Muscle of back (tissue), 13 donors: ENCODE data around the gene NIN. TPM values are rescaled to one million over a fixed set of nuclear protein-coding genes. Genes with fewer than 3 reads are reported as not detected.

Experiments used
- DNase-seq, 3 donors: peaks; one replicate each; pipeline versions ENCODE4 v3.0.0 to v3.0.0-alpha.2; 2013
- long read RNA-seq, 9 donors: transcript quantifications; one replicate each; lab custom pipeline, GENCODE V29; 2026
- polyA plus RNA-seq, 10 donors: library from polyadenylated mRNA; unstranded; fragments of 120-200 nt; gene quantifications; one replicate each; pipeline ENCODE4 v1.2.1, GENCODE V29; 2013; ENCODE audit not compliant: insufficient read length in 10 of 10

NIN gene, protein sequence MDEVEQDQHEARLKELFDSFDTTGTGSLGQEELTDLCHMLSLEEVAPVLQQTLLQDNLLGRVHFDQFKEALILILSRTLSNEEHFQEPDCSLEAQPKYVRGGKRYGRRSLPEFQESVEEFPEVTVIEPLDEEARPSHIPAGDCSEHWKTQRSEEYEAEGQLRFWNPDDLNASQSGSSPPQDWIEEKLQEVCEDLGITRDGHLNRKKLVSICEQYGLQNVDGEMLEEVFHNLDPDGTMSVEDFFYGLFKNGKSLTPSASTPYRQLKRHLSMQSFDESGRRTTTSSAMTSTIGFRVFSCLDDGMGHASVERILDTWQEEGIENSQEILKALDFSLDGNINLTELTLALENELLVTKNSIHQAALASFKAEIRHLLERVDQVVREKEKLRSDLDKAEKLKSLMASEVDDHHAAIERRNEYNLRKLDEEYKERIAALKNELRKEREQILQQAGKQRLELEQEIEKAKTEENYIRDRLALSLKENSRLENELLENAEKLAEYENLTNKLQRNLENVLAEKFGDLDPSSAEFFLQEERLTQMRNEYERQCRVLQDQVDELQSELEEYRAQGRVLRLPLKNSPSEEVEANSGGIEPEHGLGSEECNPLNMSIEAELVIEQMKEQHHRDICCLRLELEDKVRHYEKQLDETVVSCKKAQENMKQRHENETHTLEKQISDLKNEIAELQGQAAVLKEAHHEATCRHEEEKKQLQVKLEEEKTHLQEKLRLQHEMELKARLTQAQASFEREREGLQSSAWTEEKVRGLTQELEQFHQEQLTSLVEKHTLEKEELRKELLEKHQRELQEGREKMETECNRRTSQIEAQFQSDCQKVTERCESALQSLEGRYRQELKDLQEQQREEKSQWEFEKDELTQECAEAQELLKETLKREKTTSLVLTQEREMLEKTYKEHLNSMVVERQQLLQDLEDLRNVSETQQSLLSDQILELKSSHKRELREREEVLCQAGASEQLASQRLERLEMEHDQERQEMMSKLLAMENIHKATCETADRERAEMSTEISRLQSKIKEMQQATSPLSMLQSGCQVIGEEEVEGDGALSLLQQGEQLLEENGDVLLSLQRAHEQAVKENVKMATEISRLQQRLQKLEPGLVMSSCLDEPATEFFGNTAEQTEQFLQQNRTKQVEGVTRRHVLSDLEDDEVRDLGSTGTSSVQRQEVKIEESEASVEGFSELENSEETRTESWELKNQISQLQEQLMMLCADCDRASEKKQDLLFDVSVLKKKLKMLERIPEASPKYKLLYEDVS (N-terminal part only)
- polyA plus RNA-seq, result 10 to 100 TPM; 29.9 to 50.4 (median 38.7) TPM
- long read RNA-seq, donor 1, partial matches to known transcripts, result 0 of 1 reads
- long read RNA-seq, donor 1, other reads (novel, unspliced or antisense), result 0 of 1 reads
- long read RNA-seq, donor 2, partial matches to known transcripts, result 0 of 1 reads
- long read RNA-seq, donor 2, other reads (novel, unspliced or antisense), result 0 of 1 reads
- long read RNA-seq, donor 3, result 0 reads
- long read RNA-seq, donor 4, partial matches to known transcripts, result 0 of 1 reads
- long read RNA-seq, donor 4, other reads (novel, unspliced or antisense), result 0 of 1 reads
- long read RNA-seq, donor 5, result 0 reads
- long read RNA-seq, donor 6, partial matches to known transcripts, result 11 of 11 reads
- long read RNA-seq, donor 6, other reads (novel, unspliced or antisense), result 0 of 11 reads
- long read RNA-seq, donor 7, partial matches to known transcripts, result 0 of 1 reads
- long read RNA-seq, donor 7, other reads (novel, unspliced or antisense), result 0 of 1 reads
- long read RNA-seq, donor 8, partial matches to known transcripts, result 0 of 1 reads
- long read RNA-seq, donor 8, other reads (novel, unspliced or antisense), result 0 of 1 reads
- long read RNA-seq, donor 9, result 0 reads

DNA sequence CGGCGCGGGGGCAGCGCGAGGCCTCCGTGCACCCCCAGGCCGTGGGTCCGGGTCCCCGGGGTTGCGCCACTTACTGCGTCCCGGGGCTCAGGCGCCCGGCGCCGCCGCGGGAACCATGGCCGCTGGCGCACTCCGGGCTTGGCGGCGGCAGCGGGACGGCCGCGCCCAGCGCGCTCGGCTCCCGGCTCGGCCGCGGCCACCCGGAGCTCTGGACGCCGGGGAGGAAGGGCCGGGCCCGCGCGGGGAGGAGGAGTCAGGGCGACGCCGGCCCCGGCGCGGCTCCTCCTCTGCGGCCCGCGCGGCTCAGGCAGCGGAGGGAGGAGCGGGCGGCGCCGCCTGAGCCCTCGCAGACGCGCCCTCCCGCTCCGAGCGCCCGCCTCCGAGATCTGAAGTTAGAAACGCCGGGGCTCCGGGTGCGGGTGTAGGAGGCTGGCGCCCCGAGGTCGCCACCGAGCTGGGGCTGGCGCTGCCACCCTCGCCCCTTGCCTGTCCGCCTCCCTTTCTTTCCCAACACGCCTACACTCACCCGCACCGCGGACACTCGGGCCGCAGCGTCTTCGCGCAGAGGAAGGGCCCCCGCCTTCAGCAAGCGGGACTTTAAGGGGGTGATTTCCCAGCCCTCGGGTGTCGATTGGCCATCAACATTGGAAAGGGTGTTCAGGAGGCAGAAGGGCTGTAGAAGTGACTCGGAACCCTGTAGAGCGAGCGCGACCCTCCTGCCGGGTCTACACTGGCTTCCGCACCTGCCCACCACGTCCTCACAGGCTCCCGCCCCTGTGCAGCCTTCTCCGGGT, at the start of gene NIN:
Gene NIN (minus strand): TSS at position 231 of the 794 bp plus-strand sequence. CDS start 9,106 bp downstream, outside the sequence.
- peak; percentile 83 to 93 (median 88) for DNase-seq

DNA sequence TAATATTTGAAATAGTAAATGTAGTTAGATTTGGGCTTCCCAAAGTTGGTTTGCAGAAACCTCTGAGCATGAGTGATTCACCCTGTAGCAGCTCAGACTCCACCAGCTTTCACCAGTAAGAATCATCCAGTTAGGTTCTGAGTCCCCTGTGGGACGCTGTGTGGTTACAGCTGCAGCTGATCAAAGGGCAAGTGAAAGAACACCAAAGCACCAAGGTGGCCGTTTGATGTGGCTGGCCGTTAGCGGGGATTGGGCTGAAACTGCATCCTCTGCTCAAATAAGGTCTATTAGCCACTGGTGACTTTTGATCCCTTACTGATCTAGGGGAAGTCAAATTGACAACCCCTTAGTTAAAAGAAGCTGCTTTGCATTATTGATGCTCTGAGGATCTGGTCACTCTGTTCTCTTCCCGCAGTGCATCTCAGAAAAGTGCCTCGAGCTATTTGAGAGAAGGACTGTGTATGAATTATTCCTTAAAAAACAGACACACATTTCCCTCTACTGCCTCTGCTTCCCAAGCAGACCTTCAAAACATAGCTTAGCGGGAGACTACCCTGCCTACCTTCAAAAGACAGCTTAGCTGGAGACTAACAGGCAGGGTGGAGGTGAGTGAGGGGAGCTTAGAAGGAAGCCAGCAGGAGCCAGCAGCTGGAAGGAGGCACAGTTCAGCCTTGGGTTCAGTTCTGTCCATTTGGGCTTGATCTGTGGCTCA, 44.6 kb upstream of the NIN start:
- DNase-seq, result no peak

DNA sequence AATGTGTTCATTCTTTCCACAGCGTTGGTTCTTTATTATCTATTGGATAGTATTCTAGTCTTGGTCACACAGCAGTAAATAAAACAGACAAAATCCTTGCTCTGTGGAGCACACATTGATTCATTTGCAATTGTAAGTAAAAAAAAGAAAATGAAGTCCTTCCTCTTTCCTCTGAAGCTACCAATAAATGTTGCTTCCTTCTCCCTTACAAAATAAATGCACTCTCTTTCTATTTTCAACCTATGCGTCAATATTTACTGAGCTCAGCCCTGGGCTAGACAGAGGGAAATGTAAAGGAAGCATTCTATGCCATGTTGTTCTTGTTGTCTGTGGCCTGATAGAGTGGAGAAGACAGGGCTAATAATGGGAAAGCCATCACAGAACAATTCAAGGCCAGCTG, 43.8 kb upstream of the NIN start:
- no peak for DNase-seq

DNA sequence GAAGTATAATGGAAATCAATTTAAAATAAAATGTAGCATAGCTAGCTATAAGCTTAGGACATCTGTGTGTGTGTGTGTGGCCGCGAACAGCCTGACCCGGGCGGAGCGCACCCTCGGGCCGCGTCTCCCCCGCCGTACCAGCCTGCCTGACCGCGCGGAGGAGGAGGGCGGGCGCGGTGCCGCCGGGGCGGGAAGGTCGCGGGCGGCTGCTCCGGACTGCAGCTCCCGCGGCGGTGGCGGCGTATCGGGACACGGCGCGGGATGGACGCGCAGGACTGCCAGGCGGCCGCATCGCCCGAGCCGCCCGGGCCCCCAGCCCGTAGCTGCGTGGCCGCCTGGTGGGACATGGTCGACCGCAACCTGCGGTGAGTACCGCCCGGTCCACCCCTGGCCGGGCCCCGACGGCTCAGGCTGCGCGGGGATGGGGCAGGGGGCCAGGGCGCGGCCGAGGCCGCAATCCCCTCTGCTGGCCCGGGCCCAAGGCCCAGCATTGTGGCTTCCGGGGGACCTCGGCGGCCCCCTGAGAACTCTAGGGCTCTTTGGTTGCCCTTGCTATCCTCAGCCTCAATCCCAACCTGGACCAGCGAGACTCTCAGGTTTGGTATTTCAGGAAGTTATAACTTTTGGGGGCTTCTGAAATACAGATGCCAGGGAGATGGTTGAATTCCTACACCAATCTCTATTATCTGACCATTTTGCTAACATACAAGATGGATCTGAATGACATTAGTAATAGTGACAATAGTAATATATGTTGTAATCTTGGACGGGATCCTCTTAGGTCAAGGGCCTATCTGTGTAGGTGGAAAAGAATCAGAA, 41.2 kb upstream of the NIN start, which contains the start of gene ABHD12B:
Gene ABHD12B (plus strand): TSS at position 140 of the 819 bp plus-strand sequence. CDS start 122 bp downstream, at position 262.
- peak in 1 of 3 donors; percentile 31 for DNase-seq

DNA sequence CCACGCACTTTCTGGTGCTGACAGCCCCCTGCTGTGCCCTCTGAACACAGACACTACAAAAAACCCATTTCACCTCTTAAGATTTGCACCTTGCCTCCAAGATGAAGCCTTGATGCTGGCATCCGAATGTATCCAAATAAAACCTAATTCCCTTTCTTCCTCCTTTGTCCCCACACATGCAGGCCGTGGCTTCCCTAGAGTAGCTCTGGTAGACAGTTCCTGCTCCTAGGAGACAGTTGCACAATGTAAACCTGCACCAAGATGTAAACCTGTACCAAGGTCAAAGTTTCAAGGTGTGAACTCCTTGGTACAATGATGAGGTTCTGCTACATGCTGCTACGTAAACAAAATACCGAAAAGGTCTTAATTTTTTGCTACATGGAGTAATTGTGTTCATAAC, 40.3 kb upstream of the NIN start:
- no peak for DNase-seq

DNA sequence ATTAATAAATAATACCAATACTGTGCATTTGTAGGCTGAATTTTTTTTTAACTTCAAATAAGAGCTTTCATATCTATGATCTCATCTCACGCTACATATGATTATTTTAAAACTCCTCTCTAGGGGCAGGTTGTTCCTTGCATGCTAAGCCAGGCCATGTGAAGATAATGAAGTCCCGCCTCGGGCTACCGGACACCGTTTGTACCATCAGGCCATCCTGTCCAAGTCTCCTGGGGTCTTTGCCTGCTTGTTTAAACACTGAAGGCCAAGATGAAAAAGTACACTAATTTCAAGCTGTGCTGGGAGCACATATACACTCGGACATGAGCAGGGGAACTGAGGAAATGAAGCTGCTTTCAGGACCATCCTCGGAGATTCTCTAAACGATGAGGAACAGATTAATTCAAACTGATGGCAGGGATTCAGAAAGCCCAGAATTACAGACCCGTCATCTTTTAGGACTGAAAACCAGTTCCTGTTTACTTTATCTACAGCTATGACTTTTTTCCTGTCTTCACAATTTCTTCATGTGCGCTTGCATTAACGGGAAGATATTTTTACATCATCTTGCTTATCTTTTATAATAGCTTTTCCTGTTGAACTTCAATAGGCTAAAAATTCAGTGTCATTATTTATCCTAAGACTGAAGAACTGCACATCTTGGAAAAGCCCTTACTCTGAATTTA, 34.6 kb upstream of the NIN start:
- DNase-seq, result no peak

DNA sequence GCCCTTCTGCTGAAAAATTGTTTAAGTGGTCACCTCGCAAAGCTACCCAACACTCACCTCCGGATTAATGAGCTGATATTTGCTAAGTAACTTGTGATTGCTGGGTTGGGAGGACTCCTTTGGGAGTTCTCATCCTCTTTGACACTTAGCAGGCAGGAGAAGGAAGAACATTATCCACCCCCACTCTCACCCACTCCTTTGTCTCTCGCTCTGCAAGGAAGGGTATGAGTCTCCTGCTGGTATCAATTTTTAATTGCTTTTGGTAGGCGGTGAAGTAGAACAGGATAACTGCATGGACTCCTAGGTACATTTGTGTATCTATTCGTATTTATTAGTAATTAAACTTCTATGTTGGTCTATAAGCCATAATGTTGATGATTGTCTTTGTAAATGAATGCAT, 34.0 kb upstream of the NIN start:
- DNase-seq, result no peak

DNA sequence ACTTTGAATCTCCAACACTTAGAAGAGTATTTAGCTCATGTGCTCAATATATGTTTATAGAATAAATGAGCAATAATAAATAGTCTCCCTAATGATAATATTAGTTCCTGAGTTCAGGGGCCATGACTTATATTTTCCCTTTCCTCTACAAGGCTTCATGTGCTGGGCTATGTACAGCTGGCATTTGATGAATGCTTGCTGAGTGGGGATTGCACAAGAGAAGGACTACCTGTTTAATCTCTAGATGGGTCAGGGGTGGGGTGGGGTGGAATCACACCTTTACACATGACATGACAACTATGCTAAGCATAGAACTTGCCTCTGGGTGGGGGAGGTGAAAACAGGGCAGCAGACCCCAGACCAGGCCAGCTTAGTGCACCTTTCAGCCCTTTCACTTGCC, 33.3 kb upstream of the NIN start:
- no peak for DNase-seq

DNA sequence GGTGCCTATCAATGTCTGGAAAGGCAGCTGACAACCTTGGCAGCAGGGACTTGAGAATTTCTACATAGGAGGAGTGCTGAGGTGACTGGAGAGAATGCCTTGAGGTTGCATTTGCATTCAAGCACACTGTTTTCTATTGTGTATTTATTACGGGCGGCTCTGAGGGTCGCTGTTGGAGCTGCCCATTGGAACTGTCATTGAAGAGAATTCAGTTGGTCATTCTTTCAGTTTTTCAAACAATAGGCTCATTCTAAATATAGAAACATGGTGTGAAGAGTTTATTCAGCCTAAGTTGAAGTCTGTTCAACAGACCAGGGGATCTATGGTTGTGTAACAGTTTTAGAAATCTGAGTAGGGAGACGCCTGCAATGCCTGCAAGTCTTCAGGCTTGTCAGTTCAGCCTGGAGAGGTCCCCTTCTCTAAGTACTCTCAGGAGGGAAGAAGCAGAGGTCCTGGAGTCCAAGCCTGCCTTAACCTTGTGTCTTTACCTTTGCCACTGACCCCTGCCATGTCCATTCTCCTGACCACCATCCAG, 31.1 kb upstream of the NIN start:
- no peak for DNase-seq

DNA sequence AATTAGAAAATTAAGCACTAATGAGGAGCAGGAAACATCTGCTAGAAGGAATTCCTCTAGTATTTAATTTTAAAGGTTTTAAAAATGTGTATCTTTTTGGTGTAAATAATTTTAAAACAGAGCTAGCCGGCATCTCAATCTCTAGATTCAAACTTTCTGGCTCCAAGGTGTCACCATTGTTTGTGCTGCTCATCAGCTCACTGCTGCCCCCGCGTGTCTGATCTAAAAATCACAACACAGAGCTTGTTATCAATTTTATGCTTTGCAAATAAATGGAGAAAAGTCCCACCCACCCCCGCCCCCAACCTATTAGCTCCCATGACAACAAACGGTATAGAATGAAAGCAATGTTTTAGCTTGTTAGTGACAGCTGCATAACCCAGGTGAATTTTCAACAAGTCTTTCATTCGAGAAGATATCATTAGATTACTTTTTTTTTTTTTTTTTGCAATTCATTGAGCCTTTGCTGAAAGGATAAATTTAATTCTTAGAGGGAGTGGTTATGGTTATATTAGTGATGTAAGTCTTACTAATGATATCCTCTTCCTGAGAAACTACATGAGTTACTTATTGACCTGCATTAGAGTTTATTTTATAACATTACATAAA, 29.6 kb upstream of the NIN start:
- DNase-seq, result peak; percentile 83 to 92 (median 88)

DNA sequence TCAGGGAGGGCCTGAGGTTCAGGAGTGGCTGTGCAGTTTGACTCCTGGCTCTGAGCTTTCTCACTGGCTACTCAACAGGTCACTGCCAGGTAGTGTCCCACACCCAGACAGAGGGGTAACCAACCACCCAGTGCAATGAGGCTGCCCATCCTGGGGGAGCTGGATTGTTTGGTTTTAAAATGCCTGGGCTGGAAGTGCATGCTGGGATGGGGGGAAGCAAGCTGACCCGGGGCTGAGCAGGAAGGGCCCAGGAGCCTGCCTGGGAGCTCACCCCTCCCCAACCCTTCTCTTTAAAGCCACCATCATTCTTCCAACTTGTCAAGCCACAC, 28.3 kb upstream of the NIN start:
- no peak for DNase-seq

DNA sequence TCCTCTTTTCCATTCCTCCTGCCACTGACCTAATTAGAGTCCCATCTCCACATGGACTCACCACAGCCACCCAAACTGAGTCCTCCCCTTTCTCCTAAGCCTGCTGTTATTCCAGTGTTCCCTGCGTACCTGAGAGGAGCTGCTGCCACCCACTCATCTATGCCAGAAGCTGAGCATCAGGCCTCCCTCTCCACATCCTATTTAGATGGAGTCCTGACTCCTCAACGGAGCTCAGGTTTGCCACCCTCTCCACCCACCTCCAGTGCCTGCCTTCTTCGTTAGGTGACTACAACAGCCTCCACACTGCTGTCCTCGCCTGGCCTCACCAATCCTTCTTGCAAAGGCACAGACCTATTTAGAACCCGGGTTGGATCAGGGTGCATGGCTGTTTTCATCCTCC, 25.7 kb upstream of the NIN start:
- no peak for DNase-seq

DNA sequence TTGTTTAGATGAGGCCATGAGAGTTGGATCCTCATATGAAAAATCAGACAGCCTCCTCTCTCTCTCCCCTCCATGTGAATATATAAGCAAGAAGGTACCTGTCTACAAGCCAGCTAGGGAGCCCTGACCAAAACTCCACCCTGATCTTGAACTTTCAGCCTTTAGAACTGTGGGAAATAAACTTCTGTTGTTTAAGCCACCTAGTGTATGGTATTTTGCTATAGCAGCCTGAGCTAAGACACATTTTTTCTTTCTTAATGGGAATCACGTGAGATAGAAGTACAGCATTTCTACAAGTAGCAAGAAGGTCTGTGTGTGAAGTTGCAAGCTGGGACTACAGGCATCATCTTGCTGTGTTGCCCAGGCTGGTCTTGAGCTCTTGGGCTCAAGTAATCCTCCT, 24.6 kb upstream of the NIN start:
- no peak for DNase-seq

DNA sequence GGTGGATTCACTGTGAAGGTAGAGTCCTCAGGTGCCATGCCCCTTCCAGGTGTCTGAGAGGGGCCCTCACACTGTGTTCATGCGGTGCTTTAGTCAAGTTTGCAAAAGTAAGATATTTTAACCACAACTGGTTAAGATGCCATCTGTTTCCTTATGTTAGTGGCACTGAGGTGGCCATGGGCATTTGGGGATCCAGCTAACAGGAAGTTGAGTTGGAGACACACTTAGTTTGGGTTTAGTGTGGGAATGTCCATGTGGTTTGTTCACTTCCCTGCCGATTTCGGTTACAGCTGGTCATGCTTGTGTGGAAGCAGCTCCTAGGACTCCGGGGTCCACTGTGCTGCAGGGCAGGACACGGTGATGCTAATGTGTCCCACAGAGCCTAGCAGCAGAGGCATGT, 23.6 kb upstream of the NIN start:
- DNase-seq, result no peak

DNA sequence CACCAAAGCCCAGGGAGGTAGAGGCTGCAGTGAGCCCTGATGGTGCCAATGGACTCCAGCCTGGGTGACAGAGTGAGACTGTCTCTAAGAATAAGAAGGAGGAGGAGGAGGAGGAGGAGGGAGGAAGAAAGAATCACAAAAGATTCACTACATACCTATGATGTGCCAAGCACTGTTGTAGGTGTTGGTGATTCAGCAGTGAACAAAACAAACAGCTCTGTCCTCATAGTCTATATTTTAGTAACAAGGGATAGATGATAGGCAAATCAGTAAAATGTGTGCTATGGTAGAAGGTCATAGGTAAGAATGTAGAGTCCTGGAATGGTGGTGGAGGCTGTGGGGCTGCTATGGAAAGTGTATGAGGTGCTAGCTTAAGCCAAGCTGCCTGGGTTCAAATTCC, 22.9 kb upstream of the NIN start:
- DNase-seq, result no peak

DNA sequence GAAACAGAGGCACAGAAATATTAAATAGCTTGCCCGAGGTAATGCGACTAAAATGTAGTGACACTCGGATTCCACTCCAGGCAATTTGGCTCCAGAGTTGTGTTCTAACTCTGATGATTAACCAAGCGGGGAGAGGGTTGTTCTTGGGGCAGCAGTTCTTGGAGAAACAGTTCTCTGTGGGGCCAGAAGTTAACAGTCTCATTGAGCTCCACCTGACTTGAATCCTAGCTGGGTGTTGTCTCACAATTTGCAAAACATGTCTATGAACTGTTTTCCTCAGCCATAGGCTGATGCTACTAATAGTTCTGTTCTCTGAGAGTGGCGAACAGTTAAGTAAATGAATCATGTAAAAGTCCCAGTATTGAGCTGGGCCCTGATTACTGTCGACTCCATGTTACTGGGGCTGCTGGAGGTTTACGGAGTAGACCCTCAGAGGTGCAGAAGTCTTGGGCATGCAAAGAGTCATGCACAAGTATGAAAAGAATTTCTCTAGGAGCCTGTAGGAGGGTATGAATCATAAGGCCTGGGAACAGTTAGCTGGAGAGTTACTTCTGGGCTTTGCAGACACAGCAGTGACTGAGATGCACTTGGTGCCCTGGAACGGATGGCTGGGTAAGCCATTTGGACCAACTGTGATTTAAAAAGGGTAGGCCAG, 15.4 kb upstream of the NIN start:
- DNase-seq, result peak in 1 of 3 donors; percentile 85
